DMS 273 (cell line): ENCODE measurements around the gene DCT.
"Not testable (repeated sequence)": the region's sequence is repeated elsewhere in the genome, so short reads cannot be mapped to it uniquely, and the experiment has no call there.

Experiments
- DNase-seq: peaks from one replicate; lab custom pipeline; 2025; ENCODE audit not compliant: unreplicated experiment; lab: John Stamatoyannopoulos, UW

Gene DCT

DNA sequence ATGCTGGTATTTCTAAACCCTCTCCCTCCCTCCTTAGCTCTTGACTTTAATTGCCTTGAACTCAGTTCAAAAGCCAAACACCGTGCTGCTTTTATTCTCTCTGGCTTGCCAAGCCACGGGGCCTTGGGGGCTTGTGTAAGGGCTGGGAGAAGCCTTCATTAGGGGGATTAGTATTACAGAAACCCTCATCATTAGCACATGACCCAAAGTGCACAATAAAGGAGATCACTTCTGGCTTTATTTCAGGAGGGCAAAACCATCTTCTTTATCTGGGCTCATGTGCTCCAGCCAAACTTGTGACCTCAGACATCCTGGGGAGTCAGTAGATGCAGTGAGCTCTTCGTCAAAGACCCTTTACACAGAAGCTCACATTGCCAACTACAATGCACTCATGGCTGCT is at the start of gene DCT:
TSS of gene DCT (minus strand) at position 67 of the 400 bp plus-strand sequence. CDS start 427 bp downstream, outside the sequence.
- DNase-seq: peak; percentile 41

DNA sequence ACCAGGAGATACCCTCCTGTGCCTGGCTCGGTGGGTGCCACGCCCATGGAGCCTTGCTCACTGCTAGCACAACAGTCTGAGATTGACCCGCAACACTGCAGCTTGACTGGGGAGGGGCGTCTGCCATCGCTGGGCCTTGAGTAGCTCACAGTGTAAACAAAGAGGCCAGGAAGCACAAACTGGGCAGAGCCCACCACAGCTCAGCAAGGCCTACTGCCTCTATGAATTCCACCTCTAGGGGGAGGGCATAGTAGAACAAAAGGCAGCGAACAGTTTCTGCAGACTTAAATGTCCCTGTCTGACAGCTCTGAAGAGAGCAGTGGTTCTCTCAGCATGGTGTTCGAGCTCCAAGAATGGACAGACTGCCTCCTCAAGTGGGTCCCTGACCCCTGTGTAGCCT is 47.5 kb upstream of the DCT start:
- not testable (repeated sequence) for DNase-seq

DNA sequence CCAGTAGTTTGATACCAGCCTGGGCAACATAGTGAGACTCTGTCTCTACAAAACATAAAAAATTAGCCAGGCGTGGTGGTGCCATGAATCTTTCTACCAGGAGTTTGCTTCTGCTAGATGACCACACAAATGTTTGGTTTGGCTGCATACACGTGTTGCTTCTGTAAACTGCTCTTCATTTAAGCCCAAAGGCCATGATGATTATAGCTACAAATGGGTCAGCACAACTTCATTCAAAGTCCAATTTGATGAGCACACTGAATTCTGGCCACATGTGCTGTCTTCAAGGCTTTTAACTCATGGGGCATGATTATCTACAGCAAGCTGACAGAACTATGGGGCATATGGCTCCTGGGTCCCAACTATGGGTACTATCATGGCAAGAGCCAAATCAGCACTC is 46.3 kb upstream of the DCT start:
- DNase-seq: no peak

DNA sequence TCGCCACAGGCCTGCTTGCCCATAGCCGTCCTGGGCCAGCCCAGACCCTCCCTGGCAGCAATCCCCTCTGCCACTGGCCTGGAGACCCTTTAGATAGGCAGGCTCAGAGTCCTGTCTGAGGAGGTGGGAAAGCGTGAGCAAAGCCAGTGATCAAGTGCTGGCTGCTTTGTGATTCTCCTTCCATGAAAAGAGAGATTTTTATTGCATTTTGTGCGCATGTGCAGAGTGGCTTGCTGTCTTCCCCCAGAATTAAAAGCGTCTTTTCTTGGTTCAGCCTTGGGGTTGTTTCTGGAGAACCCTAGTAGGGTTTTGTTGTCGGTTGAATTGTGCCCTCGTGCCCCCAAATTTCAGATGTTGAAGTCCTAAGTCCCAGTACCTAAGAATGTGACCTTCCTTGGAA is 44.9 kb upstream of the DCT start:
- no peak for DNase-seq

- no peak for DNase-seq
These were observed 40.5 kb upstream of the DCT start for GRCh38 chr13:94520001-94520400.

GRCh38 chr13:94516456-94516855 is 37.0 kb upstream of the DCT start:
- no peak for DNase-seq

GRCh38 chr13:94515911-94516310 is 36.4 kb upstream of the DCT start:
- DNase-seq: no peak

DNA sequence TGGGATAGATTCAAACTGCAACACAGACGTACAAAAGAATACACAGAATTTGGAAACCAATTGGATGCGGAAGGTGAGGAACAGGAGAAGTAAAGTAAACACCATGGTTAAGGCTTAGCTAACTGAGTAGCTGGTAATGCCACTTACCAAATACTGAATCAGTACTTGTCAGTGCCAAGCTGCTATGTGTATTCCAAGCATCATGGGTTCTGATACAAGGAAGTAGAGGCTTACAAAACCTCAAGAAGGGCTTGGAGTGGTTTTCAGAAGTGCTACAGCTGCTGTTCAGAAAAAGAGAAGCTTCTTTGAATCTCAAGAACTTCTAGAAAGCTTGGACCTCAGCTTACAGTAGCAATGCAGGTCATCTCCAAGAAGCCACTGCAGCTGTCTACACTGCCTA is 35.9 kb upstream of the DCT start:
- no peak for DNase-seq

DNA sequence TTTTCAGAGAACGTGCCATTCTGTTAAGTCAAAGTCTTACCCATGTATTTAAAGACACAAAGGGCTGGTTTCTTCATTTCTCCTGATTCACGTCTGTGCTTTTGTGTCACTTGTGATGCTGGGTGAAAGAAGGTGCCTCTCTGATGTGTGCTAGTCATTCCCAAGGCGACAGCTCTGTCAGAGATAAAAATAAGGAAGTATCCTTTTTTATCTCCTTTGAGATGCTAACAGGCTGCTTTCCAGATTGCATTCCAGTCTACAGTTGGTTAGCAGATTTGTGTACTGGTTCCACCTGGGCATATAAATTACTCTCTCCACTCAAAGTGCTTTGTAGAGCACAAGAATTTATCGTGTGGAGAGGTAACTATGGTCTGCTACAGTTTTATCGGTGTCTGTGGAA is 33.5 kb upstream of the DCT start:
- DNase-seq: no peak

GRCh38 chr13:94505730-94506129 is 26.2 kb upstream of the DCT start:
- no peak for DNase-seq

DNA sequence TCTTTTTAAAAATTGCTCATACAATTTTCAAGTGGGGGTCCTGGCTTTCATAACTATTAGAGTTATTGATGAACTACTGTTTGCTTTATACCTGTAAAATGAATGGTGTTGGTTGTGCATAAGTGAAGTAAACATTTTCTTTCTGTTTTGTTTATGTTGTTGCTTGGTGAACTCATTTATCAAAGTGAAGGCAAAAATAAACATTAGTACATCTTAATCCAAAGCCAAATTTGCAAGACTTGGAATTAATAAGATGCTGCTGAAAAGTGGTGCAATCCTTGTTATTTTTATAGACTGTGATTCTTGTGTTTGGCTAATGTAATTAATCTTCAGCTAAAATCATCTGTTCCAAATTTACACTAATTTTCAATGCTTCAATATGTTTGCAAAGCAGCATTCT is 24.4 kb upstream of the DCT start:
- no peak for DNase-seq

GRCh38 chr13:94498831-94499230 is 19.3 kb upstream of the DCT start:
- not testable (repeated sequence) for DNase-seq

DNA sequence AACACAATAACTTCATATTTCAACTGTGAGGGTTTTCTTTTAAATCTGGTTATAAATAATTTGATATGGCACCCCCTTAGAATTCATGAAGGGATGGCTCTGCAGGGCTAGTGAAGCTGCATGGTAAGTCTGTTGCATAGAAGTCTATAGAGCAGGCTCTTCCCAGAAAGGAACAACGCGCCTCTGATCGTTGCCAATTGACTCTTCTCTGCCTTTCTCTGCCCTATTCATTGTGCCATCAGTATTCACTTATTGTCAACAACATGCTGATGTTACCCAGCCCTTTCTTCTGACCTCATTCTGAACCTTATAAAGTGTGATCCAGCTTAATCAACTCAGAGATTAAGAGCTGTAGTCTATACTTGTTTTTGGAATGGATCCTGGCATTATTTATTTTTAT is 16.3 kb upstream of the DCT start:
- DNase-seq: no peak

GRCh38 chr13:94494026-94494425 is 14.5 kb upstream of the DCT start:
- DNase-seq: peak; percentile 80

DNA sequence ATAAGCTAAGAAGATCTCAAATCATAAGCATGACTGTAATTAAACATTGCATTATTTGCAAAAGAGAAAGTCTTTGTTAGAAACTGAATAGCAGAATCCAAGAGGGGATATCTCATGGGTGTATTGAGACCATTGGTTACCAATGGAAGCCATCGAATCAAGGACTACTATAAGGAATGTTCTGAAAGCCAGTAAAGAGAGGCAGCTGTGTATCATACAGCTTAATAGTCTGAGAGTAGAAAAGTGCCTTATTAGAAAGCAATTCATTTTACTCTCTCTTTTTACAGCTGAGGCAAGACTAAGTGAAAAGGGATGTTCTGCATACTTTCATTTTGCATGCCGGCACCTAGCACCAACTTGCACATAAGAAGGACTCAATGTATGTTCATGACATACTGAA is 7.6 kb upstream of the DCT start:
- DNase-seq: no peak

GRCh38 chr13:94483970-94484369 is 4.5 kb upstream of the DCT start:
- no peak for DNase-seq

DNA sequence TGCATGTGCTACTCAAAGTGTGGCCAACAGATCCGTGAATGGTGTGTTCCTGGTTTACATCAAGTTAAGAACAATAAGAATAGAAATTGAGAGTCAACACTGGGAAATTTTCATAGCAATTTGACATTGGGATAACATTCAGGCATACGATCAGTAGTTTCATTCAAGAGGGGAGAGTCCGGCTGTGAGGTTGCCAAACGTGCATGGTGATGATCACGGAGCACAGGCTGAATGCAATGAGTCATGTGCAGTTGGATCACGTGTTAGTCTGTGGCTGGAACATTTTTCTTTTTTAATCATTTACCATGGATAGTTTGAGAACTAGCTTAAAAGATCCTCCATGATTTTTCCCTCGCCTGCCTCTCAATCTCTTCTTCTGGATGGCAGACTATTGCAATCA is 2.5 kb upstream of the DCT start:
- DNase-seq: no peak

DNA sequence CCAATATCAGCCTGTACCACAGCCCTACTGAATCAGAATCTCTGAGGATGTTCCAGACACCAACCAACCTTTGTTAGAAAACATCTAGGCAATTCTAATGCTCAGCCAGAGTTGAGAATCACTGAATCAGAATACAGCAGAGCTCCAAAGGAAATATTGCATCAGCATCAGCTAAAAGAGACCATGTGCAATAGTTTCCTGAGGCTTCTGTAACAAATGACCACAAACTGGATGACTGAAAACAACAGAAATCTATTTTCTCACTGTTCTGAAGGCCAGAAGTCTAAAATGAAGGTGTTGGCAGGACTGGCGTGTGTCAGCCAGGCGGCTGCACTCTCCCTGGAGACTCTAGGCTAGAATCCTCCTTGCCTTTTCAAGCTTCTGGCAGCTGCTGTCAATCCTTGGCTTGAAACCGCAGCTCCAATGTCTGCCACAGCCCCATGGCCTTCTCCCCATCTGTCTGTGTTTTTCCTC is 1.2 kb upstream of the DCT start:
- DNase-seq: peak; percentile 90

GRCh38 chr13:94478913-94479312 is 569 bp downstream of the DCT start:
- DNase-seq: no peak

GRCh38 chr13:94470126-94470525 is 9.4 kb downstream of the DCT start:
- DNase-seq: no peak

DNA sequence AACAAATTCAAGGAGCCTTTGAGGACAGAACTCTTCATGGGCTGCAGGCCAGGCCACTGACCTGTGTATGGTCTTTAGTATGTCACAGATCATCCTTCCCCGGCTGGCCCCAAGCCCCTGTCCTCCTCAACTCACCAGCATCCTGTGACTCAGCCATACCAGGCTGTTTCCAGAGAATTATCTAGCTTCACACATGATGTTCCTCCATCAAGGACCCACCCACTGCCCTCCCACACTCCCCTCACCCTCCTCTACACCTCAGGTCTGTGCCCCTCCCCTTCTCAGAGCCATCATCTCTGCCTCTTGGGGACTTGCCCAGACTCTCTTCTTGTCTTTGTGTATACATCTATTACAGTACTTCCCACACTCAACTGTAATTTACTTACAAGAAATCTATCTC is 14.7 kb downstream of the DCT start:
- DNase-seq: no peak

- no peak for DNase-seq
These were observed 16.8 kb downstream of the DCT start for GRCh38 chr13:94462670-94463069.

GRCh38 chr13:94459116-94459515 is 20.4 kb downstream of the DCT start:
- no peak for DNase-seq

DNA sequence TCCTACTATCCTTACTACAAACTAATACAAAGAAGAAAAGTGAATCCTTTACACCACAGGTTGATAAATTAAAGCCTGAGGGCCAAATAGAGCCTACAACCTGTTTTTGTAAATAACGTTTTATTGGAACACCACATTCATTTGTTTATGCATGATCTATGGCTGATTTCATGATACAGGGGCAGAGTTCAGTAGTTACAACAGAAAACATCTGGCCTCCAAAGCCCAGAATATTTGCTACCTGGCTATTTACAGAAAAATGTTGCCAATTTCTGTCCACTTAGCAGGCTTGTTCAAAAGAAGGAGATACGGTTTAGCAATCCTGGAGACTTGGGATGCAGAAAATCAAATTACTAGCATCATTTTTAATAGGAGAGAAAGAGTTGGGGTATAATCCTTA is 24.1 kb downstream of the DCT start:
- DNase-seq: no peak
